GM19023 (cell line): ENCODE measurements around the gene DHX34.
"Not testable (repeated sequence)": the region's sequence is repeated elsewhere in the genome, so short reads cannot be mapped to it uniquely, and the experiment has no call there.

Experiments used
- ATAC-seq: cut with Tn5 transposase; IDR thresholded peaks from one replicate; pipeline ENCODE4 v1.9.1; 2021; ENCODE audit warnings: mild to moderate bottlenecking, moderate library complexity; ENCODE audit not compliant: unreplicated experiment

The DHX34 gene, protein sequence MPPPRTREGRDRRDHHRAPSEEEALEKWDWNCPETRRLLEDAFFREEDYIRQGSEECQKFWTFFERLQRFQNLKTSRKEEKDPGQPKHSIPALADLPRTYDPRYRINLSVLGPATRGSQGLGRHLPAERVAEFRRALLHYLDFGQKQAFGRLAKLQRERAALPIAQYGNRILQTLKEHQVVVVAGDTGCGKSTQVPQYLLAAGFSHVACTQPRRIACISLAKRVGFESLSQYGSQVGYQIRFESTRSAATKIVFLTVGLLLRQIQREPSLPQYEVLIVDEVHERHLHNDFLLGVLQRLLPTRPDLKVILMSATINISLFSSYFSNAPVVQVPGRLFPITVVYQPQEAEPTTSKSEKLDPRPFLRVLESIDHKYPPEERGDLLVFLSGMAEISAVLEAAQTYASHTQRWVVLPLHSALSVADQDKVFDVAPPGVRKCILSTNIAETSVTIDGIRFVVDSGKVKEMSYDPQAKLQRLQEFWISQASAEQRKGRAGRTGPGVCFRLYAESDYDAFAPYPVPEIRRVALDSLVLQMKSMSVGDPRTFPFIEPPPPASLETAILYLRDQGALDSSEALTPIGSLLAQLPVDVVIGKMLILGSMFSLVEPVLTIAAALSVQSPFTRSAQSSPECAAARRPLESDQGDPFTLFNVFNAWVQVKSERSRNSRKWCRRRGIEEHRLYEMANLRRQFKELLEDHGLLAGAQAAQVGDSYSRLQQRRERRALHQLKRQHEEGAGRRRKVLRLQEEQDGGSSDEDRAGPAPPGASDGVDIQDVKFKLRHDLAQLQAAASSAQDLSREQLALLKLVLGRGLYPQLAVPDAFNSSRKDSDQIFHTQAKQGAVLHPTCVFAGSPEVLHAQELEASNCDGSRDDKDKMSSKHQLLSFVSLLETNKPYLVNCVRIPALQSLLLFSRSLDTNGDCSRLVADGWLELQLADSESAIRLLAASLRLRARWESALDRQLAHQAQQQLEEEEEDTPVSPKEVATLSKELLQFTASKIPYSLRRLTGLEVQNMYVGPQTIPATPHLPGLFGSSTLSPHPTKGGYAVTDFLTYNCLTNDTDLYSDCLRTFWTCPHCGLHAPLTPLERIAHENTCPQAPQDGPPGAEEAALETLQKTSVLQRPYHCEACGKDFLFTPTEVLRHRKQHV

GRCh38 chr19:47348819-47349795 is at the start of gene DHX34:
DHX34 (plus strand) TSS chr19:47349315; CDS start chr19:47353031, 3,716 bp downstream.
- ATAC-seq: peak; percentile 96

GRCh38 chr19:47300867-47301266 is 48.2 kb upstream of the DHX34 start:
- ATAC-seq: not testable (repeated sequence)

DNA sequence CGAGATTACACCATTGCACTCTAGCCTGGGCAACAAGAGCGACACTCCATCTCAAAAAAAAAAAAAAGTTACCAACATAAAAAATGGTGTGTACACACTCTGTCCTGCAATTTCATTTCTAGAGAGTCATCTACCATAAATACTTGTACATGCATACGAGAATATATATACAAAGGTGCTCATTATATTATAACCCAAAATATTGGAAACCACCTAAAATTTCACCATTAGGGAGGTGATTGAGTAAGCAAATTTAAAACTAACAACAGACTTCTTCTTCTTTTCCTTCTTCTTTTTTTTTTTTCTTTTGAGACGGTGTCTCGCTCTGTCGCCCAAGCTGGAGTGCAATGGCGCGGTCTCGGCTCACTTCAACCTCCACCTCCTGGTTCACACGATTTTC is 46.9 kb upstream of the DHX34 start:
- no peak for ATAC-seq

- no peak for ATAC-seq
Observed at GRCh38 chr19:47303966-47304365, 45.1 kb upstream of the DHX34 start.

- no peak for ATAC-seq
Observed at GRCh38 chr19:47305309-47305751, 43.8 kb upstream of the DHX34 start.

GRCh38 chr19:47306303-47306702 is 42.8 kb upstream of the DHX34 start:
- ATAC-seq: no peak

DNA sequence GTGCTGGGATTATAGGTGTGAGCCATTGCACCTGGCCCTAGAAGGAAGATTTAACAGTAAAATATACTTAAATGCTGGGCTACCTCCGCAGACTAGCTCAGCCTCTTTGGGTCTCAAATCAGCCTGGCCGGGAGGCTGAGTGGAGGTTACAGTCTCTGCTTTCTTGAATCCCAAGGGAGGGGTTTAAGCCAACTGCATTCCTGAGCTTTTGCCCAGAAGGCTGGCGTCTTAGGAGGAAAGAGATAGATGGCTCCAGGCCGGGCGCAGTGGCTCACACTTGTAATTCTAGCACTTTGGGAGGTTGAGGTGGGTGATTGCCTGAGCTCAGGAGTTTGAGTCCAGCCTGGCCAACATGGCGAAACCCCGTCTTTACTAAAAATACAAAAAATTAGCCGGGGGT is 40.1 kb upstream of the DHX34 start:
- no peak for ATAC-seq

DNA sequence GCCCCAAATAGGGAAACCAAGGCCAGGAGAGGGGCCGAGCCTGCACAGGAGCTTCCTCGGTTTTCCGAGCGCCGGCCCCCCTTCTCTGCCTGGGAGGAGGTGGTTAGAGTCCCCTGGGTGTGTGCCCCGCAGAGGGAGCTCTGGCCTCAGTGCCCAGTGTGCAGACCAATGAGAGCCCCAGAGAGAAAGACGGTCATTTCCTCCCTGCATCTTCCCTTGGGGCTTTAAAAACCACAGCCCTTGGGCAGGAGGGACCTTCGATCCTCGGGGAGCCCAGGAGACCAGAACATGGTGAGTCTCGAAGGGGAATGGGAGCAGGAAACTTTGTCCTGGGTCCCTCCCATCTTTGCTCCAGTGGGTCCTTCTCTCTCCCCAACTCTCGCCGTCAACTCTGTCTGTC is 39.5 kb upstream of the DHX34 start, which contains the start of gene C5AR1:
TSS of gene C5AR1 (plus strand) at position 254 of the 400 bp plus-strand sequence. CDS start at position 289, 35 bp downstream.
- no peak for ATAC-seq

DNA sequence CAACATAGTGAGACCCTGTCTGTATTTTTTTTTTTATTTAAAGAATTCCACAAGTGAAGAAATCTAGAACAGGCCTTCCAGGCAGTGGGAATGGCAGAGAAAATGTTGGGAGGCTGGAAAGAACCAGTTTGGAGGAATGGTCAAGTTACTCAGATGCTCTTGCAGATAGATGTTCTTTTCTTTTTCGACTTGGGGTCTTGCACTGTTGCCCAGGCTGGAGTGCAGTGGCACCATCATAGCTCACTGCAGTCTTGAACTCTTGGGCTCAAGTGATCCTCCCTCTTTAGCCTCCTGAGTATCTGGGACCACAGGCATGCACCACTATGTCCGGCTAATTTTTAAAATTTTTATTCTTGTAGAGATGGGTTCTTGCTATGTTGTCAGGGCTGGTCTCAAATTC is 38.8 kb upstream of the DHX34 start:
- no peak for ATAC-seq

GRCh38 chr19:47310819-47311218 is 38.3 kb upstream of the DHX34 start:
- no peak for ATAC-seq

DNA sequence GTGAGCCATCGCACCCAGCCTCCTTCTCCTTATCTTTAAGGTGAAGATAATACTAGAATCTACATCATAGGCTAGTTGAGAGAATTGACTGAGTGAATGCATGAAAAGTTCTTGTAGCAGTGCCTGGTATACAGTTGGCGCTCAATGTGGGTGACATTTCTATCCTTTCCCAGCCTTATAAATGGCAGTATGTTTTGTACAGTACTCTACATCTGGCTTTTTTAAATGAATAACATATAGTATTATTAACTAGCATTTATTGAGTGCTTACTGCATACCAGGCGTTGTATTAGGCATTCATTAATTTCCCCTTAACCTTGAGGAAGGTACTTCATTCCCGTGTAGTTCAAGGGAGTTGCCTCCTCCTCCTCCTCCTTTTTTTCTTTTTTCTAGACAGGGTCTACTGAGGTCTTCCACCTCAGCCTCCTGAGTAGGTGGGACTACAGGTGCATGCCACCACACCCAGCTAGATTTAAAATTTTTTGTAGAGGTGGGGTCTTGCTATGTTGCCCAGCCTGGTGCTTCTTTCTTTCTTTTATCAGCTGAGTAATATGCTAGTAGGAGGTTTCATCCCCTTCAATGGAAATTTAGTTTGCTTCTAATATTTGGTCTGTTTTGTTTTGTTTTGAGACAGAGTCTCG is 36.6 kb upstream of the DHX34 start:
- ATAC-seq: no peak

- no peak for ATAC-seq
Observed at GRCh38 chr19:47313754-47314295, 35.3 kb upstream of the DHX34 start.

- ATAC-seq: no peak
Observed at GRCh38 chr19:47315125-47315821, 33.8 kb upstream of the DHX34 start.

GRCh38 chr19:47316513-47316912 is 32.6 kb upstream of the DHX34 start:
- no peak for ATAC-seq

DNA sequence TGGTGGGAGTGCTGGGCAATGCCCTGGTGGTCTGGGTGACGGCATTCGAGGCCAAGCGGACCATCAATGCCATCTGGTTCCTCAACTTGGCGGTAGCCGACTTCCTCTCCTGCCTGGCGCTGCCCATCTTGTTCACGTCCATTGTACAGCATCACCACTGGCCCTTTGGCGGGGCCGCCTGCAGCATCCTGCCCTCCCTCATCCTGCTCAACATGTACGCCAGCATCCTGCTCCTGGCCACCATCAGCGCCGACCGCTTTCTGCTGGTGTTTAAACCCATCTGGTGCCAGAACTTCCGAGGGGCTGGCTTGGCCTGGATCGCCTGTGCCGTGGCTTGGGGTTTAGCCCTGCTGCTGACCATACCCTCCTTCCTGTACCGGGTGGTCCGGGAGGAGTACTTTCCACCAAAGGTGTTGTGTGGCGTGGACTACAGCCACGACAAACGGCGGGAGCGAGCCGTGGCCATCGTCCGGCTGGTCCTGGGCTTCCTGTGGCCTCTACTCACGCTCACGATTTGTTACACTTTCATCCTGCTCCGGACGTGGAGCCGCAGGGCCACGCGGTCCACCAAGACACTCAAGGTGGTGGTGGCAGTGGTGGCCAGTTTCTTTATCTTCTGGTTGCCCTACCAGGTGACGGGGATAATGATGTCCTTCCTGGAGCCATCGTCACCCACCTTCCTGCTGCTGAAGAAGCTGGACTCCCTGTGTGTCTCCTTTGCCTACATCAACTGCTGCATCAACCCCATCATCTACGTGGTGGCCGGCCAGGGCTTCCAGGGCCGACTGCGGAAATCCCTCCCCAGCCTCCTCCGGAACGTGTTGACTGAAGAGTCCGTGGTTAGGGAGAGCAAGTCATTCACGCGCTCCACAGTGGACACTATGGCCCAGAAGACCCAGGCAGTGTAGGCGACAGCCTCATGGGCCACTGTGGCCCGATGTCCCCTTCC is 28.9 kb upstream of the DHX34 start:
- ATAC-seq: no peak

DNA sequence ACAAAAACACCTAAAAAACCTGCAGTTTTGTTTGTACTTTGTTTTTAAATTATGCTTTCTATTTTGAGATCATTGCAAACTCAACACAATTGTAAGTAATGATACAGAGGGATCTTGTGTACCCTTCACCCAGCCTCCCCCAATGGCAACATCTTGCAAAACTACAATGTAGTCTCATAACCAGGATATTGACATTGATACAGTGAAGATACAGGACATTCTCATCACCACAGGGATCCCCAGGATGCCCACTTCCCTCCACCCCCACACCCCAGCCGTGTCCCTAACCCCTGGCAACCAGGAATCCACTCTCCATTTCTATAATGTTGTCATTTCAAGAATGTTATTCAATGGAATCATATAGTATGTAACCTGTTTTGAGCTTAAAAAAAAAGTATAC is 27.5 kb upstream of the DHX34 start:
- ATAC-seq: no peak

DNA sequence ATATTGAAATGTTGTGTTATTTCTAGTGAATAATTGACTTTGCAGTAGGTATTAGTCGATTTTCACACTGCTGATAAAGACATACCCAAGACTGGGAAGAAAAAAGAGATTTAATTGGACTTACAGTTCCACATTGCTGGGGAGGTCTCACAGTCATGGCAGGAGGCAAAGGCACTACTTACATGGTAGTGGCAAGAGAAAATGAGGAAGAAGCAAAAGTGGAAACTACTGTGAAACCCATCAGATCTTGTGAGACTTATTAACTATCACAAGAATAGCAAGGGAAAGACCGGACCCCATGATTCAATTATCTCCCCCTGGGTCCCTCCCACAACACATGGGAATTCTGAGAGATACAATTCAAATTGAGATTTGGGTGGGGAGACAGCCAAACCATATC is 27.1 kb upstream of the DHX34 start:
- ATAC-seq: no peak

DNA sequence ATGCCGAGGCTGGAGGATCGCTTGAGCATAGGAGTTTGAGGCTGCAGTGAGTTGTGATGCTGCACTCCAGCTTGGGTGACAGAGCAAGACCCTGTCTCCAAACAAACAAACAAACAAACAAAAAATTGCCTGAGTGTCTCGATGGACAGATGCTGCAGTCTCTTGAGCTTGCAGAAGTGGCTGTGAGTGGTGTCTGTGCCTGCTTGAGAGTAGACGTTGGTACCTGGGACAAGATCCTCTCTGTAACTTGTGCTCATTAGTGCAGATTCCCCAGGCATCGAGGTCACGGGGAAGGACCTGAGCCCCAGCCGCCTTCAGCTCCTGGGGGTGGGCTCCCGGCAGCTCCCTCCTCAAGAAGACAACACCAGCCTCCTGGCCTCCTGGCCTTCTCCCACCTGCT is 25.7 kb upstream of the DHX34 start:
- no peak for ATAC-seq
